Subcutaneous adipose tissue (tissue), 4 donors: ENCODE results near the gene RHO. TPM values are rescaled to one million over a fixed set of nuclear protein-coding genes. Genes with fewer than 3 reads are reported as not detected.

Experiments used
- CTCF ChIP-seq: fragments of 450-650 bp; IDR thresholded peaks from one replicate; pipeline ENCODE4 v1.5.1; 2016; ENCODE audit warnings: low read depth, mild to moderate bottlenecking, control low read depth, antibody characterized with exemption, moderate library complexity
- total RNA-seq, 4 donors: library from RNA; depleted of rRNA; stranded (reverse); fragments of >200 nt; gene quantifications; one replicate each; pipeline ENCODE4 v1.1.0, GENCODE V29; 2016

The RHO gene
- total RNA-seq, 4 donors from 2014 or later: not detected

- TF ChIP-seq CTCF: no peak
Observed at GRCh38 chr3:129558081-129558771, 29.8 kb downstream of the RHO start.

GRCh38 chr3:129558772-129559564, 30.5 kb downstream of the RHO start:
- no peak for TF ChIP-seq CTCF

GRCh38 chr3:129559565-129560079, 31.2 kb downstream of the RHO start:
- TF ChIP-seq CTCF: no peak

DNA sequence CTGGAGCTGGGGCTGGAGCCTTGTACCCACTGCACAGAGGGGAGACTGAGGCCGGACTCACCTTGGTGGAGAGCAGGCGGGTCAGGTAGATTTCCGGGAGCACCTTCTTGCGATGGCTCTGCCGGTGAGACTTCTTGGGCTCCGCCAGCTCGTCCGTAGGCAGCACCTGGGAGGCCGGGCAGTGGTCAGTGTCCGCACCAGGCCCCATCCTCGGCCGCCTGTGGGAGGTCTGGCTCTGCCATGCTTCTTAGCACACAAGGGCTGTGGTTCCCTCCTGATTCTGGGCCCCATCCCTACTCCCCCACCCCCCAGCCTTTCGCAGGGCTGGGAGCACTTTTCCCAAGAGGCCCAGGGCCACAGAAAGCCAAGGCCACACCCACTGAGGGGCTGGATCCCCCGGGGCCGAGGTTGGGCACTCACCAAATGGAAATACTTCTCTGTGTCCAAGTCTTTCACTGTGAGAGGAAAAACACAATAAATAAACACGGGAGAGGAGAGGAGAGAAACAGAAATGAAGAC, 31.9 kb downstream of the RHO start:
- no peak for TF ChIP-seq CTCF

DNA sequence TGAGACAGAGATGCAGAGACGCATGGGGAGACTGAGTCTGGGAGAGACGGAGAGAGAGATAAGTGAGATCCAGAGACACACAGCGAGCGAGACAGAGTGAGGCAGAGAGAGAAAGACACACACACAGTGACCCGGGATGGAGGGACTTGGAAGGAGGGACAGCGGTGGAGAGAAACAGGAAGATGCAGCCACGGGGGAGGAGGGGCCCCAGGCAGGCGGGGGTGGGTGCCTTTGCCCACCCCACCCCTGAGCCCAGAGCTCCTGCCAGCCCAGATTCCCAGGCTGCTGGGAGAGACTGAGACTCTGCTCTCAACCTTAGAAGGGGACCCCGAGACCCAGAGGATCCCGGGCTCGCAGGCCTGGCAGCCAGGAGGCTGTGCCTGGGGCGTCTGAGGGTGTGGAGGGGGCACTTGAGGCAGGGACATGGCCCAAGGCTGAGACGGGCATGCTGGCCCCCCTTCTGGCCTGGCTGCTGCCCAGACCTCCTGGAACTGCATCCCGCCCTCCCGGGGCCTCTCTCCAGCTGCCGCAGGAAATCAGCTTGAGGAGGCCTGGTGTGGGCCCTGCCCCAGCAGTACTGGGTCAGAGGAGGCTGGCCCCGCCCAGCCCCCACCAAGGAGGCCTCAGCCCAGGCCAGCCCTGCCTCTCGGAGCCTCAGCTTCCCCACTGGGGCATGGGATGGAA, 32.6 kb downstream of the RHO start:
- no peak for TF ChIP-seq CTCF

DNA sequence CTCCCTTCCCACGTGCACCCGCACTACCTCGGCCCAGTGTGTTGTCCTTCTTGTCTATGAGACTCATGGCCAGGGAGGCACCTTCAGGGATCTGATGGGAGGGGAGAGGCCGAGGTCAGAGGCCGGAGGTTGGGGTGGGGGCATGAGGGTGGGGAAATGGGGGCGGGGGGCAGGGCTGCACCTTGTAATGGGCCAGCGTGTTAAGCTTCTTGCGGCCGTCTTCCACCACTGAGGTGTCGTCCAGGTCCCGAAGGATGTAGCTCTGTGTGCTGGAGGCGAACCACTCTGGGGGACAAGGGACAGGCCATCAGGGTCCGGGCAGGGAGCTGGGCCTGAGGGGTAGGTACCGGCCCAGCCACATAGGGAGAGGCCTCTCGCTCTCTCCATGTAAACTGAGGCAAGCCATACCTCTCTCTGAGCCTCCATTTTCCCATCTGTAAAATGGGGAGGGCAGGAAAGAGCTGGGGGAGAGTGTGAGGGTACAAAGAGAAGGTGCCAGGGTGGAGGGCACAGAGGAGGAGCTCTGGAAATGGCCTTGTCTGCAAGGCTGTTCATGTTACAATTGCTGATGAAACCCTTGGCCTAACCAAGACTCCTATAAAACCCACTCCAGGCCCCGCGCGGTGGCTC, 33.3 kb downstream of the RHO start:
- TF ChIP-seq CTCF: no peak
